Rectal smooth muscle tissue (tissue), 1 donor: ENCODE data around the gene TIMP2.

ENCODE experiments used
- H3K27ac ChIP-seq: one replicate; pipeline ENCODE4 v1.7.0; 2013; ENCODE audit warnings: low read depth, low read length, inconsistent platforms
- H3K27me3 ChIP-seq: one replicate; pipeline ENCODE4 v1.7.0; 2013; ENCODE audit warnings: low read length; ENCODE audit not compliant: control insufficient read depth, insufficient read depth
- H3K36me3 ChIP-seq: one replicate; pipeline ENCODE4 v1.7.0; 2013; ENCODE audit warnings: low read length; ENCODE audit not compliant: control insufficient read depth, insufficient read depth
- H3K4me1 ChIP-seq: one replicate; pipeline ENCODE4 v1.7.0; 2013; ENCODE audit warnings: low read length; ENCODE audit not compliant: control insufficient read depth, insufficient read depth
- H3K4me3 ChIP-seq: one replicate; pipeline ENCODE4 v1.7.0; 2013; ENCODE audit warnings: low read length
- H3K9ac ChIP-seq: one replicate; pipeline ENCODE4 v1.7.0; 2013; ENCODE audit warnings: low read length

The TIMP2 gene

GRCh38 chr17:78839762-78840529 is 85.2 kb downstream of the TIMP2 start:
- Histone ChIP-seq H3K27me3 (no peaks in the 10 kb centered on the region), H3K4me3 (peak overlapping the region; percentile 77), H3K4me1 (peaks cover 13% of the 10 kb centered on the region), H3K9ac (peak overlapping the region; percentile 16), H3K27ac (peak overlapping the region; percentile 95), H3K36me3 (peaks cover 21% of the 10 kb centered on the region)

- Histone ChIP-seq H3K9ac (peak overlapping the region; percentile 16), H3K4me3 (peak overlapping the region; percentile 77), H3K27ac (peak overlapping the region; percentile 95), H3K27me3 (no peaks in the 10 kb centered on the region), H3K36me3 (peaks cover 25% of the 10 kb centered on the region), H3K4me1 (peaks cover 13% of the 10 kb centered on the region)
These were observed 85.9 kb downstream of the TIMP2 start for GRCh38 chr17:78839235-78839761.

GRCh38 chr17:78838574-78839005 is 86.6 kb downstream of the TIMP2 start:
- peaks cover 13% of the 10 kb centered on the region for H3K4me1 ChIP-seq
- H3K9ac ChIP-seq = no peak overlapping the region
- H3K27ac ChIP-seq = no peak overlapping the region
- peak overlapping the region; percentile 11 for H3K4me3 ChIP-seq
- H3K27me3 ChIP-seq = no peaks in the 10 kb centered on the region
- peaks cover 25% of the 10 kb centered on the region for H3K36me3 ChIP-seq

- Histone ChIP-seq H3K4me1 (peaks cover 11% of the 10 kb centered on the region), H3K9ac (no peak overlapping the region), H3K4me3 (no peak overlapping the region), H3K27me3 (no peaks in the 10 kb centered on the region), H3K27ac (no peak overlapping the region), H3K36me3 (peaks cover 32% of the 10 kb centered on the region)
These were observed 88.7 kb downstream of the TIMP2 start for GRCh38 chr17:78836420-78837021.

- H3K36me3 ChIP-seq = peaks cover 38% of the 10 kb centered on the region
- peaks cover 9% of the 10 kb centered on the region for H3K4me1 ChIP-seq
- no peaks in the 10 kb centered on the region for H3K27me3 ChIP-seq
- no peak overlapping the region for H3K27ac ChIP-seq
- H3K9ac ChIP-seq = no peak overlapping the region
- no peak overlapping the region for H3K4me3 ChIP-seq
These were observed 90.6 kb downstream of the TIMP2 start for GRCh38 chr17:78834571-78834970.

- no peak overlapping the region for H3K4me3 ChIP-seq
- H3K27me3 ChIP-seq = no peaks in the 10 kb centered on the region
- H3K9ac ChIP-seq = no peak overlapping the region
- no peaks in the 10 kb centered on the region for H3K4me1 ChIP-seq
- no peak overlapping the region for H3K27ac ChIP-seq
- peaks cover 56% of the 10 kb centered on the region for H3K36me3 ChIP-seq
These were observed 92.7 kb downstream of the TIMP2 start for GRCh38 chr17:78832541-78832810.

GRCh38 chr17:78831688-78832540 is 93.3 kb downstream of the TIMP2 start:
- Histone ChIP-seq H3K4me1 (no peaks in the 10 kb centered on the region), H3K36me3 (peaks cover 57% of the 10 kb centered on the region), H3K27ac (no peak overlapping the region), H3K27me3 (no peaks in the 10 kb centered on the region), H3K9ac (no peak overlapping the region), H3K4me3 (no peak overlapping the region)

GRCh38 chr17:78829477-78829876 is 95.7 kb downstream of the TIMP2 start:
- no peak overlapping the region for H3K27ac ChIP-seq
- H3K9ac ChIP-seq = no peak overlapping the region
- H3K36me3 ChIP-seq = peaks cover 55% of the 10 kb centered on the region
- no peak overlapping the region for H3K4me3 ChIP-seq
- no peaks in the 10 kb centered on the region for H3K4me1 ChIP-seq
- no peaks in the 10 kb centered on the region for H3K27me3 ChIP-seq

- H3K36me3 ChIP-seq = peaks cover 61% of the 10 kb centered on the region
- H3K27ac ChIP-seq = no peak overlapping the region
- H3K4me3 ChIP-seq = no peak overlapping the region
- H3K9ac ChIP-seq = no peak overlapping the region
- no peaks in the 10 kb centered on the region for H3K27me3 ChIP-seq
- no peaks in the 10 kb centered on the region for H3K4me1 ChIP-seq
These were observed 96.6 kb downstream of the TIMP2 start for GRCh38 chr17:78828470-78829185.

- Histone ChIP-seq H3K9ac (no peak overlapping the region), H3K4me1 (no peaks in the 10 kb centered on the region), H3K4me3 (no peak overlapping the region), H3K36me3 (peaks cover 71% of the 10 kb centered on the region), H3K27me3 (no peaks in the 10 kb centered on the region), H3K27ac (no peak overlapping the region)
These were observed 98.2 kb downstream of the TIMP2 start for GRCh38 chr17:78826836-78827509.

- H3K9ac ChIP-seq = no peak overlapping the region
- H3K27ac ChIP-seq = no peak overlapping the region
- no peak overlapping the region for H3K4me3 ChIP-seq
- no peaks in the 10 kb centered on the region for H3K27me3 ChIP-seq
- no peaks in the 10 kb centered on the region for H3K4me1 ChIP-seq
- peaks cover 72% of the 10 kb centered on the region for H3K36me3 ChIP-seq
These were observed 98.8 kb downstream of the TIMP2 start for GRCh38 chr17:78826421-78826820.
